WTC11 (cell line): ENCODE results near the gene OR6J1.

Experiments
- ATF1 ChIP-seq: sonication (generic); formaldehyde crosslinking; IDR thresholded peaks from 2 replicates; pipeline ENCODE4 v1.8.1; 2023; ENCODE audit warnings: mild to moderate bottlenecking, moderate library complexity, missing genetic modification reagents
- ESRRA ChIP-seq: sonication (generic); formaldehyde crosslinking; IDR thresholded peaks from 2 replicates; pipeline ENCODE4 v1.8.1; 2022; ENCODE audit warnings: mild to moderate bottlenecking, missing genetic modification reagents, borderline replicate concordance
- FOXJ3 ChIP-seq: sonication (generic); formaldehyde crosslinking; IDR thresholded peaks from 2 replicates; pipeline ENCODE4 v1.9.0; 2021; ENCODE audit warnings: missing genetic modification reagents, mild to moderate bottlenecking, borderline replicate concordance
- IRF2 ChIP-seq: sonication (generic); formaldehyde crosslinking; IDR thresholded peaks from 2 replicates; pipeline ENCODE4 v1.8.0; 2022; ENCODE audit warnings: low read depth, missing genetic modification reagents, borderline replicate concordance
- JUN ChIP-seq: sonication (generic); formaldehyde crosslinking; IDR thresholded peaks from 2 replicates; pipeline ENCODE4 v1.8.0; 2023; ENCODE audit warnings: mild to moderate bottlenecking, missing genetic modification reagents
- MXD4 ChIP-seq: fragments of 250-450 bp; sonication (Bioruptor Pico); IDR thresholded peaks from 2 replicates; pipeline ENCODE4 v1.8.0; 2021; ENCODE audit warnings: mild to moderate bottlenecking, moderate library complexity, borderline replicate concordance
- NR2C2 ChIP-seq: sonication (generic); formaldehyde crosslinking; IDR thresholded peaks from 2 replicates; pipeline ENCODE4 v1.8.0; 2022; ENCODE audit warnings: mild to moderate bottlenecking, missing genetic modification reagents
- TF ChIP-seq, protein P1 (sequence below): sonication (generic); formaldehyde crosslinking; IDR thresholded peaks from 2 replicates; pipeline ENCODE4 v1.8.1; 2023; ENCODE audit warnings: mild to moderate bottlenecking, missing genetic modification reagents, moderate library complexity
- TF ChIP-seq, protein P2 (sequence below): fragments of 200-600 bp; IDR thresholded peaks from 2 replicates; pipeline ENCODE4 v1.8.0; 2022; ENCODE audit warnings: antibody characterized with exemption
- TF ChIP-seq, protein P3 (sequence below): sonication (generic); formaldehyde crosslinking; IDR thresholded peaks from 2 replicates; pipeline ENCODE4 v1.8.0; 2022; ENCODE audit warnings: missing genetic modification reagents

DNA sequence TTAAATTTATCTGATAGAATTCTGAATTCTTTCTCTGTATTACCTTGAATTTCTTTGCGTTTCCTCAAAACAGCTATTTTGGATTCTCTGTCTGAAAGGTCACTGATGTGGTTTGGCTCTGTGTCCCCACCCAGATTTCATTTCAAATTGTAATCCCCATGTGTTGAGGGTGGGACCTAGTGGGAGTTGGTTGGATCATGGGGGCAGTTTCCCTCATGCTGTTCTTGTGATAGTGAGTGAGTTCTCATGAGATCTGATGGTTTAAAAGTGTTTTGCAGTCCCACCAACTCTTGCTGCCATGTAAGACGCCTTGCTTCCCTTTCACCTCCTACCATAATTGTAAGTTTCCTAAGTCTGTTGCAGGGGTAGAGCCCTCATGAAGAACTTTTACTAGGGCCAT is 34.1 kb upstream of the OR6J1 start:
- no peak for TF ChIP-seq NR2C2 (CRISPR knock-in tag)
- TF ChIP-seq, protein P1, sequence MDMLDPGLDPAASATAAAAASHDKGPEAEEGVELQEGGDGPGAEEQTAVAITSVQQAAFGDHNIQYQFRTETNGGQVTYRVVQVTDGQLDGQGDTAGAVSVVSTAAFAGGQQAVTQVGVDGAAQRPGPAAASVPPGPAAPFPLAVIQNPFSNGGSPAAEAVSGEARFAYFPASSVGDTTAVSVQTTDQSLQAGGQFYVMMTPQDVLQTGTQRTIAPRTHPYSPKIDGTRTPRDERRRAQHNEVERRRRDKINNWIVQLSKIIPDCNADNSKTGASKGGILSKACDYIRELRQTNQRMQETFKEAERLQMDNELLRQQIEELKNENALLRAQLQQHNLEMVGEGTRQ (CRISPR knock-in tag) = no peak
- no peak for TF ChIP-seq MXD4 (CRISPR knock-in tag)
- TF ChIP-seq ATF1 (CRISPR knock-in tag) = no peak
- TF ChIP-seq, protein P2, sequence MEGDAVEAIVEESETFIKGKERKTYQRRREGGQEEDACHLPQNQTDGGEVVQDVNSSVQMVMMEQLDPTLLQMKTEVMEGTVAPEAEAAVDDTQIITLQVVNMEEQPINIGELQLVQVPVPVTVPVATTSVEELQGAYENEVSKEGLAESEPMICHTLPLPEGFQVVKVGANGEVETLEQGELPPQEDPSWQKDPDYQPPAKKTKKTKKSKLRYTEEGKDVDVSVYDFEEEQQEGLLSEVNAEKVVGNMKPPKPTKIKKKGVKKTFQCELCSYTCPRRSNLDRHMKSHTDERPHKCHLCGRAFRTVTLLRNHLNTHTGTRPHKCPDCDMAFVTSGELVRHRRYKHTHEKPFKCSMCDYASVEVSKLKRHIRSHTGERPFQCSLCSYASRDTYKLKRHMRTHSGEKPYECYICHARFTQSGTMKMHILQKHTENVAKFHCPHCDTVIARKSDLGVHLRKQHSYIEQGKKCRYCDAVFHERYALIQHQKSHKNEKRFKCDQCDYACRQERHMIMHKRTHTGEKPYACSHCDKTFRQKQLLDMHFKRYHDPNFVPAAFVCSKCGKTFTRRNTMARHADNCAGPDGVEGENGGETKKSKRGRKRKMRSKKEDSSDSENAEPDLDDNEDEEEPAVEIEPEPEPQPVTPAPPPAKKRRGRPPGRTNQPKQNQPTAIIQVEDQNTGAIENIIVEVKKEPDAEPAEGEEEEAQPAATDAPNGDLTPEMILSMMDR = no peak
- TF ChIP-seq IRF2 (CRISPR knock-in tag) = no peak
- no peak for TF ChIP-seq FOXJ3 (CRISPR knock-in tag)
- TF ChIP-seq, protein P3, sequence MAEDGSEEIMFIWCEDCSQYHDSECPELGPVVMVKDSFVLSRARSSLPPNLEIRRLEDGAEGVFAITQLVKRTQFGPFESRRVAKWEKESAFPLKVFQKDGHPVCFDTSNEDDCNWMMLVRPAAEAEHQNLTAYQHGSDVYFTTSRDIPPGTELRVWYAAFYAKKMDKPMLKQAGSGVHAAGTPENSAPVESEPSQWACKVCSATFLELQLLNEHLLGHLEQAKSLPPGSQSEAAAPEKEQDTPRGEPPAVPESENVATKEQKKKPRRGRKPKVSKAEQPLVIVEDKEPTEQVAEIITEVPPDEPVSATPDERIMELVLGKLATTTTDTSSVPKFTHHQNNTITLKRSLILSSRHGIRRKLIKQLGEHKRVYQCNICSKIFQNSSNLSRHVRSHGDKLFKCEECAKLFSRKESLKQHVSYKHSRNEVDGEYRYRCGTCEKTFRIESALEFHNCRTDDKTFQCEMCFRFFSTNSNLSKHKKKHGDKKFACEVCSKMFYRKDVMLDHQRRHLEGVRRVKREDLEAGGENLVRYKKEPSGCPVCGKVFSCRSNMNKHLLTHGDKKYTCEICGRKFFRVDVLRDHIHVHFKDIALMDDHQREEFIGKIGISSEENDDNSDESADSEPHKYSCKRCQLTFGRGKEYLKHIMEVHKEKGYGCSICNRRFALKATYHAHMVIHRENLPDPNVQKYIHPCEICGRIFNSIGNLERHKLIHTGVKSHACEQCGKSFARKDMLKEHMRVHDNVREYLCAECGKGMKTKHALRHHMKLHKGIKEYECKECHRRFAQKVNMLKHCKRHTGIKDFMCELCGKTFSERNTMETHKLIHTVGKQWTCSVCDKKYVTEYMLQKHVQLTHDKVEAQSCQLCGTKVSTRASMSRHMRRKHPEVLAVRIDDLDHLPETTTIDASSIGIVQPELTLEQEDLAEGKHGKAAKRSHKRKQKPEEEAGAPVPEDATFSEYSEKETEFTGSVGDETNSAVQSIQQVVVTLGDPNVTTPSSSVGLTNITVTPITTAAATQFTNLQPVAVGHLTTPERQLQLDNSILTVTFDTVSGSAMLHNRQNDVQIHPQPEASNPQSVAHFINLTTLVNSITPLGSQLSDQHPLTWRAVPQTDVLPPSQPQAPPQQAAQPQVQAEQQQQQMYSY = no peak
- no peak for TF ChIP-seq ESRRA (CRISPR knock-in tag)
- TF ChIP-seq JUN (CRISPR knock-in tag) = no peak
